H1 (cell line): Measurements from ENCODE around the gene H2AZ1. TPM values are rescaled to one million over a fixed set of nuclear protein-coding genes. Genes with fewer than 3 reads are reported as not detected.

Experiments
- CTCF ChIA-PET: fragments of 300-600 bp; sonication (Branson Sonifier 250); formaldehyde crosslinking; loops from one replicate; lab custom pipeline; 2021; ENCODE audit not compliant: partially characterized antibody; lab: Charles Lee
- POLR2A ChIA-PET: fragments of 300-600 bp; sonication (Branson Sonifier 250); formaldehyde crosslinking; loops from one replicate; lab custom pipeline; 2021; ENCODE audit warnings: inconsistent platforms; ENCODE audit not compliant: partially characterized antibody; lab: Charles Lee
- DNase-seq, 2 experiments: peaks; one replicate each; pipeline versions ENCODE4 v3.0.0 to v3.0.0-alpha.2; 2010 to 2022; ENCODE audit warnings: low spot score in 2 of 2, low read depth in 1 of 2, mixed read lengths in 1 of 2
- FAIRE-seq: peaks from 2 replicates; lab custom pipeline; 2011; peaks lifted over from hg19 to GRCh38; lab: Jason Lieb, UNC
- H2AFZ ChIP-seq: 2 replicates; pipeline ENCODE4 v1.8.1; 2012; ENCODE audit warnings: low read length, inconsistent platforms
- H2AK5ac ChIP-seq: 2 replicates; pipeline ENCODE4 v1.6.1; 2013; ENCODE audit warnings: low read depth, low read length
- H2BK120ac ChIP-seq: replicated peaks from 2 replicates; pipeline ENCODE3; 2013; ENCODE audit warnings: low read depth, low read length, inconsistent platforms
- H2BK12ac ChIP-seq: 2 replicates; pipeline ENCODE4 v1.6.1; 2013; ENCODE audit warnings: low read depth, low read length
- H2BK15ac ChIP-seq: 2 replicates; pipeline ENCODE4 v1.6.1; 2013; ENCODE audit warnings: low read length
- H2BK20ac ChIP-seq: 2 replicates; pipeline ENCODE4 v1.6.1; 2013; ENCODE audit warnings: low read length
- H2BK5ac ChIP-seq: 2 replicates; pipeline ENCODE4 v1.6.1; 2013; ENCODE audit warnings: low read depth, low read length
- H3K14ac ChIP-seq: 2 replicates; pipeline ENCODE4 v1.6.1; 2013; ENCODE audit warnings: inconsistent platforms; ENCODE audit not compliant: insufficient read length
- H3K18ac ChIP-seq: 2 replicates; pipeline ENCODE4 v1.6.1; 2013; ENCODE audit warnings: low read length; ENCODE audit errors: extremely low read depth
- H3K23ac ChIP-seq: 2 replicates; pipeline ENCODE4 v1.6.1; 2013; ENCODE audit warnings: inconsistent platforms; ENCODE audit not compliant: insufficient read length
- H3K23me2 ChIP-seq: 2 replicates; pipeline ENCODE4 v1.6.1; 2013; ENCODE audit warnings: low read depth, low read length
- H3K27ac ChIP-seq: 2 replicates; pipeline ENCODE4 v1.6.1; 2011; ENCODE audit warnings: low read depth, low read length, inconsistent platforms
- H3K27me3 ChIP-seq, 4 experiments: replicated peaks in 1 of 4; 1 replicate in 1 of 4; 2 replicates in 3 of 4; pipeline versions ENCODE4 v1.6.1 to v1.8.1; 2011 to 2013; ENCODE audit warnings: low read length in 3 of 4, mild to moderate bottlenecking in 3 of 4, inconsistent platforms in 2 of 4, mixed read lengths in 2 of 4, moderate library complexity in 1 of 4; ENCODE audit not compliant: control insufficient read depth in 3 of 4, insufficient read depth in 3 of 4; ENCODE audit errors: extremely low read depth in 1 of 4
- H3K36me3 ChIP-seq, 4 experiments: 2 replicates each; pipeline versions ENCODE4 v1.6.1 to v1.8.1; 2011 to 2013; ENCODE audit warnings: mild to moderate bottlenecking in 4 of 4, low read length in 3 of 4, moderate library complexity in 2 of 4, control low read depth in 1 of 4, inconsistent platforms in 1 of 4; ENCODE audit not compliant: insufficient read depth in 4 of 4, control insufficient read depth in 2 of 4
- H3K4ac ChIP-seq: replicated peaks from 2 replicates; pipeline ENCODE3; 2013; ENCODE audit warnings: low read length, low read depth, mixed read lengths, inconsistent platforms; ENCODE audit not compliant: insufficient read length
- H3K4me1 ChIP-seq, 4 experiments: replicated peaks in 1 of 4; 1 replicate in 1 of 4; 2 replicates in 3 of 4; pipeline versions ENCODE4 v1.6.1 to v1.8.1; 2011 to 2013; ENCODE audit warnings: low read length in 3 of 4, inconsistent platforms in 2 of 4, mixed read lengths in 1 of 4; ENCODE audit not compliant: insufficient read depth in 4 of 4, control insufficient read depth in 3 of 4
- H3K4me2 ChIP-seq, 2 experiments: 2 replicates each; pipeline versions ENCODE4 v1.6.1 to v1.8.1; 2011 to 2013; ENCODE audit warnings: low read depth in 2 of 2, low read length in 2 of 2, control low read depth in 1 of 2, inconsistent platforms in 1 of 2, mild to moderate bottlenecking in 1 of 2; ENCODE audit not compliant: insufficient read depth in 1 of 2
- H3K4me3 ChIP-seq, 4 experiments: fragments of 200-600, 300-600 bp in 1 of 4; sonication (generic), shearing (Covaris generic), sonication (Bioruptor Twin) in 1 of 4; 2 replicates each; pipeline versions ENCODE4 v1.5.1 to v1.8.1; 2011 to 2016; ENCODE audit warnings: low read length in 4 of 4, low read depth in 3 of 4, control low read depth in 2 of 4, inconsistent platforms in 2 of 4, mild to moderate bottlenecking in 2 of 4, mixed read lengths in 1 of 4, moderate library complexity in 1 of 4; ENCODE audit not compliant: insufficient read depth in 2 of 4; ENCODE audit errors: extremely low read depth in 1 of 4
- H3K56ac ChIP-seq: replicated peaks from 2 replicates; pipeline ENCODE3; 2013; ENCODE audit warnings: low read depth, mild to moderate bottlenecking, mixed read lengths, low read length, inconsistent platforms; ENCODE audit not compliant: insufficient read length
- H3K79me1 ChIP-seq: 2 replicates; pipeline ENCODE4 v1.6.1; 2013; ENCODE audit warnings: low read depth, low read length, control low read depth
- H3K79me2 ChIP-seq, 2 experiments: 2 replicates each; pipeline versions ENCODE4 v1.6.1 to v1.8.1; 2012 to 2013; ENCODE audit warnings: low read length in 2 of 2, mild to moderate bottlenecking in 2 of 2, inconsistent platforms in 1 of 2; ENCODE audit not compliant: insufficient read depth in 2 of 2, control insufficient read depth in 1 of 2
- H3K9ac ChIP-seq, 4 experiments: replicated peaks in 1 of 4; 1 replicate in 1 of 4; 2 replicates in 3 of 4; pipeline versions ENCODE4 v1.6.1 to v1.8.1; 2011 to 2013; ENCODE audit warnings: low read depth in 3 of 4, low read length in 3 of 4, control low read depth in 2 of 4, mild to moderate bottlenecking in 2 of 4, moderate library complexity in 2 of 4, inconsistent platforms in 1 of 4; ENCODE audit errors: extremely low read depth in 1 of 4
- H3K9me3 ChIP-seq, 2 experiments: 2 replicates each; pipeline versions ENCODE4 v1.6.1 to v1.8.1; 2012 to 2013; ENCODE audit warnings: mild to moderate bottlenecking in 2 of 2, moderate library complexity in 2 of 2, control low read depth in 1 of 2, inconsistent platforms in 1 of 2, low read depth in 1 of 2, low read length in 1 of 2, mixed read lengths in 1 of 2; ENCODE audit not compliant: insufficient read depth in 2 of 2
- H4K20me1 ChIP-seq, 2 experiments: replicated peaks in 1 of 2; 2 replicates each; pipeline versions ENCODE3 to v1.8.1; 2011 to 2013; ENCODE audit warnings: inconsistent platforms in 2 of 2, low read length in 2 of 2, mild to moderate bottlenecking in 1 of 2; ENCODE audit not compliant: insufficient read depth in 2 of 2, control insufficient read depth in 1 of 2
- H4K5ac ChIP-seq: 2 replicates; pipeline ENCODE4 v1.6.1; 2013; ENCODE audit warnings: low read length, low read depth, mixed read lengths, inconsistent platforms; ENCODE audit not compliant: insufficient read length
- H4K8ac ChIP-seq: 2 replicates; pipeline ENCODE4 v1.8.0; 2013; ENCODE audit warnings: mild to moderate bottlenecking, moderate library complexity, low read length, inconsistent platforms; ENCODE audit not compliant: insufficient read depth; ENCODE audit errors: extremely low read depth
- H4K91ac ChIP-seq: replicated peaks from 2 replicates; pipeline ENCODE3; 2013; ENCODE audit warnings: low read length, mixed read lengths, inconsistent platforms; ENCODE audit not compliant: insufficient read length
- ASH2L ChIP-seq: fragments of 200-600, 300-600 bp; sonication (generic); IDR thresholded peaks from one replicate; pipeline ENCODE4 v1.7.1; 2017; ENCODE audit warnings: low read length
- CBX5 ChIP-seq: fragments of 300-800, 300-1000 bp; sonication (generic); IDR thresholded peaks from 2 replicates; pipeline ENCODE4 v1.7.1; 2016; ENCODE audit warnings: antibody characterized with exemption, low read length, low read depth
- EGR1 ChIP-seq: IDR thresholded peaks from 2 replicates; pipeline ENCODE4 v1.6.1; 2011; ENCODE audit warnings: low read depth, low read length, borderline replicate concordance
- GTF2F1 ChIP-seq: IDR thresholded peaks from 2 replicates; pipeline ENCODE4 v1.6.1; 2012; ENCODE audit warnings: low read depth, low read length, improper control_type of control experiment, borderline replicate concordance
- NANOG ChIP-seq: IDR thresholded peaks from 2 replicates; pipeline ENCODE4 v1.6.1; 2011; ENCODE audit warnings: low read length, low read depth, mild to moderate bottlenecking, inconsistent platforms; ENCODE audit not compliant: insufficient read depth, poor library complexity, severe bottlenecking
- PHF8 ChIP-seq: fragments of 200-600 bp; sonication (generic); conservative IDR thresholded peaks from 2 replicates; pipeline ENCODE4 v1.7.1; 2012; ENCODE audit warnings: low read depth, mild to moderate bottlenecking, inconsistent platforms, low read length, moderate library complexity
- RFX5 ChIP-seq: IDR thresholded peaks from 2 replicates; pipeline ENCODE4 v1.6.1; 2011; ENCODE audit warnings: low read depth, low read length, improper control_type of control experiment, borderline replicate concordance
- RXRA ChIP-seq: IDR thresholded peaks from 2 replicates; pipeline ENCODE4 v1.6.1; 2011; ENCODE audit warnings: low read depth, mild to moderate bottlenecking, low read length, moderate library complexity; ENCODE audit not compliant: insufficient read depth
- SAP30 ChIP-seq: fragments of 300-600 bp; sonication (generic); IDR thresholded peaks from 2 replicates; pipeline ENCODE4 v1.7.1; 2012; ENCODE audit warnings: low read length, moderate library complexity, mild to moderate bottlenecking, inconsistent platforms; ENCODE audit not compliant: insufficient read depth, insufficient replicate concordance
- SP4 ChIP-seq: IDR thresholded peaks from 2 replicates; pipeline ENCODE4 v1.6.1; 2012; ENCODE audit warnings: low read length, inconsistent platforms
- TAF1 ChIP-seq: IDR thresholded peaks from 2 replicates; pipeline ENCODE4 v1.6.1; 2011; ENCODE audit warnings: mild to moderate bottlenecking, low read depth, low read length
- TCF12 ChIP-seq: IDR thresholded peaks from 2 replicates; pipeline ENCODE4 v1.6.1; 2011; ENCODE audit warnings: low read depth, mild to moderate bottlenecking, low read length
- YY1 ChIP-seq: IDR thresholded peaks from 2 replicates; pipeline ENCODE4 v1.6.1; 2011; ENCODE audit warnings: low read depth, mild to moderate bottlenecking, low read length
- polyA plus RNA-seq, 7 experiments: library from polyadenylated mRNA; depleted of rRNA in 3 of 7; stranded (reverse) in 5 of 7; unstranded in 2 of 7; fragments of >200 nt in 5 of 7; fragments of 200-250 nt in 2 of 7; gene quantifications; 1 replicate in 5 of 7; 2 replicates in 1 of 7; 4 replicates in 1 of 7; pipeline versions ENCODE4 v1.2.1 to v1.2.3, GENCODE V29; 2011 to 2013; ENCODE audit warnings: missing spikeins in 2 of 7, mixed read lengths in 2 of 7
- total RNA-seq: library from RNA; stranded (reverse); fragmentation: NEBNext Ultra II Directional; extraction: Animal tissue kit (Norgen Biotek cat#: 25700); gene quantifications from 2 replicates; pipeline ENCODE4 v1.2.1, GENCODE V29; 2021

H2AZ1 gene
- total and polyA plus RNA-seq, 2 of the 8 experiments (the other 6 are each of a cell fraction or from before 2014, with no cell fraction given), result 831 to 898 TPM

GRCh38 chr4:99934891-99935290, 15.2 kb downstream of the H2AZ1 start:
- H3K23ac ChIP-seq, result no peak overlapping the region
- H3K27ac ChIP-seq, result no peak overlapping the region
- no peak for FAIRE-seq
- no peak for DNase-seq
- H3K56ac ChIP-seq, result no peak overlapping the region
- no peaks in the 10 kb centered on the region for H3K27me3 ChIP-seq
- no peak overlapping the region for H4K5ac ChIP-seq
- peaks cover 0 to 78% of the 10 kb centered on the region in 2 experiments; a peak in 2 of 4 replicates for H3K79me2 ChIP-seq
- H3K23me2 ChIP-seq, result no peaks in the 10 kb centered on the region
- H3K79me1 ChIP-seq, result no peaks in the 10 kb centered on the region
- H2BK5ac ChIP-seq, result no peak overlapping the region
- H3K36me3 ChIP-seq, result peaks cover 0 to 3% (median 0%) of the 10 kb centered on the region in 4 experiments; a peak in 2 of 8 replicates
- H3K4ac ChIP-seq, result no peak overlapping the region
- H2BK120ac ChIP-seq, result no peak overlapping the region
- no peak overlapping the region for H4K91ac ChIP-seq
- no peak overlapping the region for H2BK20ac ChIP-seq
- H3K18ac ChIP-seq, result no peak overlapping the region
- no peak overlapping the region for H2AK5ac ChIP-seq
- no peaks in the 10 kb centered on the region for H4K20me1 ChIP-seq
- no peak overlapping the region for H2AFZ ChIP-seq
- POLR2A ChIA-PET, result interaction anchor here (3.8 kb wide), 1 partner anchor 14 kb away, joined by 17 read pairs; no protein-coding TSS in a partner anchor
- H3K4me1 ChIP-seq, result no peaks in the 10 kb centered on the region
- H2BK15ac ChIP-seq, result no peak overlapping the region
- H3K9me3 ChIP-seq, result 0 out of 4 replicates have a peak, but pooled peaks cover 0 to 2% of the 10 kb centered on the region in 2 experiments
- H3K4me3 ChIP-seq, result no peak overlapping the region
- no peak overlapping the region for H2BK12ac ChIP-seq
- no peak overlapping the region for H4K8ac ChIP-seq
- H3K9ac ChIP-seq, result no peak overlapping the region
- H3K4me2 ChIP-seq, result no peak overlapping the region
- CTCF ChIA-PET, result interaction anchor here (1.4 kb wide), 2 partner anchors 13 to 14 kb away, joined by 3 read pairs; no protein-coding TSS in a partner anchor
- no peak overlapping the region for H3K14ac ChIP-seq
- no peak for TF ChIP-seq SP4
- no peak for TF ChIP-seq PHF8
- no peak for TF ChIP-seq TCF12
- TF ChIP-seq YY1, result no peak
- TF ChIP-seq EGR1, result no peak
- TF ChIP-seq ASH2L, result no peak
- no peak for TF ChIP-seq RFX5
- no peak for TF ChIP-seq NANOG
- no peak for TF ChIP-seq RXRA
- TF ChIP-seq TAF1, result no peak
- TF ChIP-seq GTF2F1, result no peak
- no peak for TF ChIP-seq SAP30
- no peak for TF ChIP-seq CBX5
